ENCODE data around the gene ARHGAP42.
A peak's percentile ranks its signal among the peaks of the same experiment; 100 is the strongest.

The ARHGAP42 gene

GRCh38 chr11:100726680-100727079 is 39.6 kb downstream of the ARHGAP42 start:
- no peak for DNase-seq (ENCODE audit: low read depth)
- no peak overlapping the region for H3K4me3 ChIP-seq (ENCODE audit: low read length)
- no peak for TF ChIP-seq CTCF (conservative IDR thresholded peaks at IDR 0.05; ENCODE audit: low read depth, low read length)

GRCh38 chr11:100727410-100727809 is 40.3 kb downstream of the ARHGAP42 start:
- H3K4me3 ChIP-seq (ENCODE audit: low read length) = no peak overlapping the region
- no peak for TF ChIP-seq CTCF (conservative IDR thresholded peaks at IDR 0.05; ENCODE audit: low read depth, low read length)
- DNase-seq (ENCODE audit: low read depth) = no peak

- no peak for TF ChIP-seq CTCF (conservative IDR thresholded peaks at IDR 0.05; ENCODE audit: low read depth, low read length)
- DNase-seq (ENCODE audit: low read depth) = peak; percentile 52
- no peak overlapping the region for H3K4me3 ChIP-seq (ENCODE audit: low read length)
Measured at GRCh38 chr11:100730266-100730665, 43.2 kb downstream of the ARHGAP42 start.

GRCh38 chr11:100731471-100731870 is 44.4 kb downstream of the ARHGAP42 start:
- DNase-seq (ENCODE audit: low read depth) = no peak
- TF ChIP-seq CTCF (conservative IDR thresholded peaks at IDR 0.05; ENCODE audit: low read depth, low read length) = no peak

GRCh38 chr11:100732949-100733348 is 45.9 kb downstream of the ARHGAP42 start:
- TF ChIP-seq CTCF (conservative IDR thresholded peaks at IDR 0.05; ENCODE audit: low read depth, low read length) = no peak
- no peak overlapping the region for H3K4me3 ChIP-seq (ENCODE audit: low read length)
- DNase-seq (ENCODE audit: low read depth) = no peak

More at GRCh38 chr11:100731471-100731870, 44.4 kb downstream of the ARHGAP42 start:
- no peak overlapping the region for H3K4me3 ChIP-seq (ENCODE audit: low read length)

GRCh38 chr11:100734743-100735527 is 47.8 kb downstream of the ARHGAP42 start:
- no peak for DNase-seq (ENCODE audit: low read depth)
- no peak overlapping the region for H3K4me3 ChIP-seq (ENCODE audit: low read length)
- TF ChIP-seq CTCF (conservative IDR thresholded peaks at IDR 0.05; ENCODE audit: low read depth, low read length) = no peak

Data from retinal pigment epithelial cell (primary cell).